MM.1S (cell line): ENCODE results near the gene UBE2E3.
"Not testable (repeated sequence)": the region's sequence is repeated elsewhere in the genome, so short reads cannot be mapped to it uniquely, and the experiment has no call there.

Experiments
- DNase-seq: peaks from one replicate; pipeline ENCODE4 v3.0.0-alpha.2; 2015
- H2AFZ ChIP-seq: fragments of 300-600 bp; sonication (generic); 2 replicates; pipeline ENCODE4 v1.6.0; 2016; ENCODE audit warnings: antibody characterized with exemption, low read length
- H3F3A ChIP-seq: fragments of 300-600 bp; sonication (generic); 2 replicates; pipeline ENCODE4 v1.6.1; 2016; ENCODE audit warnings: mild to moderate bottlenecking, antibody characterized with exemption, low read length, moderate library complexity, mixed read lengths; ENCODE audit not compliant: insufficient read depth
- H3K27ac ChIP-seq: fragments of 300-600 bp; sonication (generic); 2 replicates; pipeline ENCODE4 v1.5.1; 2016; ENCODE audit warnings: mild to moderate bottlenecking, low read length
- H3K27me3 ChIP-seq: fragments of 300-600 bp; sonication (generic); replicated peaks from 2 replicates; pipeline ENCODE4 v1.6.0; 2016; ENCODE audit warnings: low read length; ENCODE audit not compliant: insufficient read depth
- H3K36me3 ChIP-seq: fragments of 300-600 bp; sonication (generic); replicated peaks from 2 replicates; pipeline ENCODE4 v1.6.1; 2016; ENCODE audit warnings: mild to moderate bottlenecking, low read length, mixed read lengths; ENCODE audit not compliant: insufficient read depth
- H3K4me1 ChIP-seq: fragments of 300-600 bp; sonication (generic); 2 replicates; pipeline ENCODE4 v1.6.1; 2016; ENCODE audit warnings: low read length, mixed read lengths
- H3K4me2 ChIP-seq: fragments of 300-600 bp; sonication (generic); 2 replicates; pipeline ENCODE4 v1.6.0; 2016; ENCODE audit warnings: low read depth, low read length
- H3K4me3 ChIP-seq: fragments of 300-600 bp; sonication (generic); 2 replicates; pipeline ENCODE4 v1.5.1; 2016; ENCODE audit warnings: low read length, mixed read lengths
- H3K79me2 ChIP-seq: fragments of 300-600 bp; sonication (generic); 2 replicates; pipeline ENCODE4 v1.6.1; 2016; ENCODE audit warnings: mixed run types, low read length, mixed read lengths
- H3K9ac ChIP-seq: fragments of 300-600 bp; sonication (generic); 2 replicates; pipeline ENCODE4 v1.6.1; 2016; ENCODE audit warnings: low read length, mixed read lengths
- H3K9me2 ChIP-seq: fragments of 300-600 bp; sonication (generic); replicated peaks from 2 replicates; pipeline ENCODE4 v1.6.1; 2016; ENCODE audit warnings: mild to moderate bottlenecking, low read length, mixed read lengths; ENCODE audit not compliant: insufficient read depth
- H3K9me3 ChIP-seq: fragments of 300-600 bp; sonication (generic); replicated peaks from 2 replicates; pipeline ENCODE4 v1.6.1; 2016; ENCODE audit warnings: mild to moderate bottlenecking, low read length, mixed read lengths; ENCODE audit not compliant: insufficient read depth
- H4K20me1 ChIP-seq: fragments of 300-600 bp; sonication (generic); 2 replicates; pipeline ENCODE4 v1.6.1; 2016; ENCODE audit warnings: mild to moderate bottlenecking, low read length, moderate library complexity, mixed read lengths; ENCODE audit not compliant: insufficient read depth
- EZH2 ChIP-seq: fragments of 300-600 bp; sonication (generic); optimal IDR thresholded peaks from 2 replicates; pipeline ENCODE3; 2017; ENCODE audit warnings: low read depth, mild to moderate bottlenecking, antibody characterized with exemption, low read length, mixed read lengths
- EZH2phosphoT487 ChIP-seq: fragments of 300-600 bp; sonication (generic); IDR thresholded peaks from 2 replicates; pipeline ENCODE4 v1.6.1; 2018; ENCODE audit warnings: antibody characterized with exemption, low read length
- TF ChIP-seq, protein P1 (sequence below): fragments of 300-600 bp; sonication (generic); IDR thresholded peaks from 2 replicates; pipeline ENCODE4 v1.5.1; 2016; ENCODE audit warnings: antibody characterized with exemption, low read length, mixed read lengths

UBE2E3 gene

DNA sequence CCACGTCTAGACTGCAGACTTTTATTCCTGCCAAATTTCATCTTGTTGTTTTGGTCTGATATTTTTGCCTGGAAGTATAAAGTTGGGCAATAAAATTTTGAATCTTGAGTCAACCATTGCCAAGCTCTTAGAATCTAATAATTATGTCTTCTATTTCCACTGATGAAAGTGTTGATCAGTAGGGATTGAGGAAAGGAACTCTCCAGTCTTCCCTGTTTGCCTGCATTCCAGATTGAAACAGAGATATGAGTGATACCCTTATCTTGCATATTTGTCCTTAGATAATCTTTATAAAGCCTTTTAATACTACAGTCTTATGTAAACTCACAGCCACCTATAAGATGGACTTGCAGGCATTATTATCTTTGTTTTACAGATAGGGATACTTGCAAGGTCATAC lies 45.5 kb upstream of the UBE2E3 start:
- no peak for DNase-seq
- Histone ChIP-seq H2AFZ (no peak overlapping the region), H3K9ac (no peak overlapping the region), H3K9me3 (no peaks in the 10 kb centered on the region), H3K79me2 (no peaks in the 10 kb centered on the region), H3K4me2 (no peak overlapping the region), H3K4me1 (peaks cover 4% of the 10 kb centered on the region; the same call in 1 of the 2 replicates), H3K36me3 (no peaks in the 10 kb centered on the region), H3K9me2 (no peaks in the 10 kb centered on the region), H3K27me3 (no peaks in the 10 kb centered on the region), H3F3A (no peaks in the 10 kb centered on the region), H3K27ac (no peak overlapping the region), H3K4me3 (no peak overlapping the region), H4K20me1 (no peaks in the 10 kb centered on the region)
- TF ChIP-seq, protein P1, sequence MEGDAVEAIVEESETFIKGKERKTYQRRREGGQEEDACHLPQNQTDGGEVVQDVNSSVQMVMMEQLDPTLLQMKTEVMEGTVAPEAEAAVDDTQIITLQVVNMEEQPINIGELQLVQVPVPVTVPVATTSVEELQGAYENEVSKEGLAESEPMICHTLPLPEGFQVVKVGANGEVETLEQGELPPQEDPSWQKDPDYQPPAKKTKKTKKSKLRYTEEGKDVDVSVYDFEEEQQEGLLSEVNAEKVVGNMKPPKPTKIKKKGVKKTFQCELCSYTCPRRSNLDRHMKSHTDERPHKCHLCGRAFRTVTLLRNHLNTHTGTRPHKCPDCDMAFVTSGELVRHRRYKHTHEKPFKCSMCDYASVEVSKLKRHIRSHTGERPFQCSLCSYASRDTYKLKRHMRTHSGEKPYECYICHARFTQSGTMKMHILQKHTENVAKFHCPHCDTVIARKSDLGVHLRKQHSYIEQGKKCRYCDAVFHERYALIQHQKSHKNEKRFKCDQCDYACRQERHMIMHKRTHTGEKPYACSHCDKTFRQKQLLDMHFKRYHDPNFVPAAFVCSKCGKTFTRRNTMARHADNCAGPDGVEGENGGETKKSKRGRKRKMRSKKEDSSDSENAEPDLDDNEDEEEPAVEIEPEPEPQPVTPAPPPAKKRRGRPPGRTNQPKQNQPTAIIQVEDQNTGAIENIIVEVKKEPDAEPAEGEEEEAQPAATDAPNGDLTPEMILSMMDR: no peak
- TF ChIP-seq EZH2phosphoT487 (no peak), EZH2 (no peak)

DNA sequence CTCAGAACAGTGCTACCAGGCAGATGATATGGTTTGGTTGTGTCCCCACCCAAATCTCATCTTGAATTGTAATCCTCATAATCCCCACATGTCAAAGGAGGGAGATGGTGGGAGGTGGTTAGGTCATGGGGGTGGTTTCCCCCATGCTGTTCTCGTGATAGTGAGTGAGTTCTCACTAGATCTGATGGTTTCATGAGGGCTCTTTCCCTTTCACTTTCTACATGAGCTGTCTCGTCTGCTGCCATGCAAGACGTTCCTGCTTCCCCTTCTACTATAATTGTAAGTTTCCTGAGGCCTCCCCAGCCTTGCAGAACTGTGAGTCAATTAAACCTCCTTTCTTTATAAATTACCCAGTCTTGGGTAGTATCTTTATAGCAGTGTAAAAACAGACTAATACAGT lies 42.9 kb upstream of the UBE2E3 start:
- H3K27ac ChIP-seq, H3K4me1 ChIP-seq, H3K79me2 ChIP-seq, H3K4me2 ChIP-seq, H2AFZ ChIP-seq, H3K9me2 ChIP-seq, H3F3A ChIP-seq, H3K36me3 ChIP-seq, H3K4me3 ChIP-seq, H3K9ac ChIP-seq, H4K20me1 ChIP-seq, H3K9me3 ChIP-seq, DNase-seq, H3K27me3 ChIP-seq: not testable (repeated sequence)

DNA sequence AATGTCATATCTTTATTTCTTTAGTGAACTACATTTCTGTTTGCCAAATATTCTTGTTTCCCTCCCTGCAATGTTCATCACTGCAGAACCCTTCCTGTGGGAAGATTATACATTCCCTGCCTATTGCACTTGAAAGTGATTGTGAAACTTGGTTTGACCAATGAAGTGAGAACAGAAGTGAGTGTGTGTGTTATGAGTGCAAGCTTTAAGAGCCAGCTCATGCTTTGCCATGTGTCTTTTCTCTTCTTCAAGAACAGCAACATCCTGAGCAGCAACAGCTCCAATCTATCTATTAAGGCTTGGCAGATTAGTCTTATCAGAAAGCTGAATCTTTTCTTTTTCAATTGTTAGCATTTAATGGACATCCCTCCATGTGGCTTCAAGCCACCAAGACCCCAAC lies 42.0 kb upstream of the UBE2E3 start:
- no peaks in the 10 kb centered on the region for H3K27me3 ChIP-seq
- TF ChIP-seq, protein P1: no peak
- TF ChIP-seq EZH2 (no peak), EZH2phosphoT487 (no peak)
- H3K9ac ChIP-seq: no peak overlapping the region
- H3K36me3 ChIP-seq: no peaks in the 10 kb centered on the region
- no peaks in the 10 kb centered on the region for H3K9me2 ChIP-seq
- DNase-seq: no peak
- H3K9me3 ChIP-seq: no peaks in the 10 kb centered on the region
- H3K4me1 ChIP-seq: peaks cover 4% of the 10 kb centered on the region; the same call in 1 of the 2 replicates
- H3K27ac ChIP-seq: no peak overlapping the region
- no peak overlapping the region for H3K4me3 ChIP-seq
- H3K79me2 ChIP-seq: no peaks in the 10 kb centered on the region
- H3K4me2 ChIP-seq: no peak overlapping the region
- no peak overlapping the region for H2AFZ ChIP-seq
- H3F3A ChIP-seq: no peaks in the 10 kb centered on the region
- no peaks in the 10 kb centered on the region for H4K20me1 ChIP-seq

DNA sequence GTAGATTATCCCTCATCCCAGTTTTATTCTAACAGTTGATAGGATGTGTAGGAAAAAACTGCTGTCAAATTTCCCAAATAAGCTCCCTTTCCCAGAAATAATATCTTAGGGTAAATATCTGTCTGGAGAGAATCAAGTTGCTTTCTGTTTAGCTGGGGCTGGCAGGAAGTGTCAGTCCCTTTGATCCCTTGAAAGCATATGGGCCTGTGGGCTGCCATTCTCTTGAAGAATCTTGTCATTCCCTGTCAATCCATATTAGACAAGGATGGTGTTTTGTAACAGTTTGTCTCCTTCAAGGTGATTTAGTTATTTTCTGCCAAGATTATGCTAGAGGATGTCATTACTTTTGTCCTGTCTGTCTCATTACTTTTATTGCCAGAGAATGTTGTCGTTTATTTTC lies 37.1 kb upstream of the UBE2E3 start:
- no peaks in the 10 kb centered on the region for H3K27me3 ChIP-seq
- no peaks in the 10 kb centered on the region for H3K9me2 ChIP-seq
- H3K27ac ChIP-seq: no peak overlapping the region
- H4K20me1 ChIP-seq: no peaks in the 10 kb centered on the region
- no peak overlapping the region for H2AFZ ChIP-seq
- no peaks in the 10 kb centered on the region for H3K79me2 ChIP-seq
- no peaks in the 10 kb centered on the region for H3F3A ChIP-seq
- H3K9ac ChIP-seq: no peak overlapping the region
- peaks cover 2% of the 10 kb centered on the region; the same call in 1 of the 2 replicates for H3K4me1 ChIP-seq
- H3K9me3 ChIP-seq: no peaks in the 10 kb centered on the region
- H3K4me2 ChIP-seq: no peak overlapping the region
- TF ChIP-seq EZH2 (no peak), EZH2phosphoT487 (no peak)
- TF ChIP-seq, protein P1: no peak
- no peak for DNase-seq
- H3K4me3 ChIP-seq: no peak overlapping the region
- H3K36me3 ChIP-seq: no peaks in the 10 kb centered on the region
